ENCODE results near the gene DNAI1. TPM values are rescaled to one million over a fixed set of nuclear protein-coding genes. Genes with fewer than 3 reads are reported as not detected.

DNAI1 gene
- total and polyA plus RNA-seq, 2 of the 13 experiments (the other 11 are each of a cell fraction or from before 2014, with no cell fraction given) = not detected

DNA sequence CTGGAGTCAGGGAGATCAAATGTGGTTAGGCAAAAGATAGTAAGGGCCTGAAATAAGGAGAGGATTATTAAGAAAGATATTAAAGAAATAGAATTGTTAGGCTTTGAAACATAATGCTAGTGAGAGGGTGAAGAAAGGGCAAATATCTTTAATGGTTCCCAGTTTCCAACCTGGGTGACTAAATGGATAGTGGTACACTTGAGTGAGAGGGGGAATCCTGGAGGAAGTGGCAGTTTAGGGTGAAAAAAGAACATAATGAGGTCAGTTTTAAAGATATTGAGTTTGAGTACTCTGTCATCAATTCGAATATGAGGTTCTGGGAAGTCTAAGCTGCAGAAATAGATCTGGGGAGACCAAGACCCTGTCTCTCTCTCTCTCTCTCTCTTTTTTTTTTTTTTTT is 18.9 kb downstream of the DNAI1 start (continued):
- TF ChIP-seq, protein P1, sequence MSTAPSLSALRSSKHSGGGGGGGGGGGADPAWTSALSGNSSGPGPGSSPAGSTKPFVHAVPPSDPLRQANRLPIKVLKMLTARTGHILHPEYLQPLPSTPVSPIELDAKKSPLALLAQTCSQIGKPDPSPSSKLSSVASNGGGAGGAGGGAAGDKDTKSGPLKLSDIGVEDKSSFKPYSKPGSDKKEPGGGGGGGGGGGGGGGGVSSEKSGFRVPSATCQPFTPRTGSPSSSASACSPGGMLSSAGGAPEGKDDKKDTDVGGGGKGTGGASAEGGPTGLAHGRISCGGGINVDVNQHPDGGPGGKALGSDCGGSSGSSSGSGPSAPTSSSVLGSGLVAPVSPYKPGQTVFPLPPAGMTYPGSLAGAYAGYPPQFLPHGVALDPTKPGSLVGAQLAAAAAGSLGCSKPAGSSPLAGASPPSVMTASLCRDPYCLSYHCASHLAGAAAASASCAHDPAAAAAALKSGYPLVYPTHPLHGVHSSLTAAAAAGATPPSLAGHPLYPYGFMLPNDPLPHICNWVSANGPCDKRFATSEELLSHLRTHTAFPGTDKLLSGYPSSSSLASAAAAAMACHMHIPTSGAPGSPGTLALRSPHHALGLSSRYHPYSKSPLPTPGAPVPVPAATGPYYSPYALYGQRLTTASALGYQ (CRISPR knock-in tag; IDR thresholded peaks at IDR 0.05) = no peak
- TF ChIP-seq ZNF629 (CRISPR knock-in tag; conservative IDR thresholded peaks at IDR 0.05) (no peak), ATF1 (CRISPR knock-in tag; IDR thresholded peaks at IDR 0.05) (no peak), ZNF430 (CRISPR knock-in tag; IDR thresholded peaks at IDR 0.05) (no peak), ZNF570 (CRISPR knock-in tag; IDR thresholded peaks at IDR 0.05; ENCODE audit: borderline replicate concordance) (no peak), KDM4B (CRISPR knock-in tag; IDR thresholded peaks at IDR 0.05) (no peak), CCDC6 (CRISPR knock-in tag; IDR thresholded peaks at IDR 0.05) (no peak), ZBTB21 (CRISPR knock-in tag; IDR thresholded peaks at IDR 0.05) (no peak)
- TF ChIP-seq, protein P2, sequence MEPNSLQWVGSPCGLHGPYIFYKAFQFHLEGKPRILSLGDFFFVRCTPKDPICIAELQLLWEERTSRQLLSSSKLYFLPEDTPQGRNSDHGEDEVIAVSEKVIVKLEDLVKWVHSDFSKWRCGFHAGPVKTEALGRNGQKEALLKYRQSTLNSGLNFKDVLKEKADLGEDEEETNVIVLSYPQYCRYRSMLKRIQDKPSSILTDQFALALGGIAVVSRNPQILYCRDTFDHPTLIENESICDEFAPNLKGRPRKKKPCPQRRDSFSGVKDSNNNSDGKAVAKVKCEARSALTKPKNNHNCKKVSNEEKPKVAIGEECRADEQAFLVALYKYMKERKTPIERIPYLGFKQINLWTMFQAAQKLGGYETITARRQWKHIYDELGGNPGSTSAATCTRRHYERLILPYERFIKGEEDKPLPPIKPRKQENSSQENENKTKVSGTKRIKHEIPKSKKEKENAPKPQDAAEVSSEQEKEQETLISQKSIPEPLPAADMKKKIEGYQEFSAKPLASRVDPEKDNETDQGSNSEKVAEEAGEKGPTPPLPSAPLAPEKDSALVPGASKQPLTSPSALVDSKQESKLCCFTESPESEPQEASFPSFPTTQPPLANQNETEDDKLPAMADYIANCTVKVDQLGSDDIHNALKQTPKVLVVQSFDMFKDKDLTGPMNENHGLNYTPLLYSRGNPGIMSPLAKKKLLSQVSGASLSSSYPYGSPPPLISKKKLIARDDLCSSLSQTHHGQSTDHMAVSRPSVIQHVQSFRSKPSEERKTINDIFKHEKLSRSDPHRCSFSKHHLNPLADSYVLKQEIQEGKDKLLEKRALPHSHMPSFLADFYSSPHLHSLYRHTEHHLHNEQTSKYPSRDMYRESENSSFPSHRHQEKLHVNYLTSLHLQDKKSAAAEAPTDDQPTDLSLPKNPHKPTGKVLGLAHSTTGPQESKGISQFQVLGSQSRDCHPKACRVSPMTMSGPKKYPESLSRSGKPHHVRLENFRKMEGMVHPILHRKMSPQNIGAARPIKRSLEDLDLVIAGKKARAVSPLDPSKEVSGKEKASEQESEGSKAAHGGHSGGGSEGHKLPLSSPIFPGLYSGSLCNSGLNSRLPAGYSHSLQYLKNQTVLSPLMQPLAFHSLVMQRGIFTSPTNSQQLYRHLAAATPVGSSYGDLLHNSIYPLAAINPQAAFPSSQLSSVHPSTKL (CRISPR knock-in tag; IDR thresholded peaks at IDR 0.05) = no peak

Data from HepG2 (cell line).